Bone marrow (tissue), 2 donors: ENCODE results near the gene GRB10.

Experiments used
- DNase-seq, 2 donors: peaks; one replicate each; lab custom pipeline; 2025; lab: John Stamatoyannopoulos, UW

GRB10 gene

GRCh38 chr7:50690541-50691011, 92.1 kb downstream of the GRB10 start:
- no peak for DNase-seq

- DNase-seq = peak in 1 of 2 donors; percentile 57
These were observed 94.5 kb downstream of the GRB10 start for GRCh38 chr7:50688226-50688590.

DNA sequence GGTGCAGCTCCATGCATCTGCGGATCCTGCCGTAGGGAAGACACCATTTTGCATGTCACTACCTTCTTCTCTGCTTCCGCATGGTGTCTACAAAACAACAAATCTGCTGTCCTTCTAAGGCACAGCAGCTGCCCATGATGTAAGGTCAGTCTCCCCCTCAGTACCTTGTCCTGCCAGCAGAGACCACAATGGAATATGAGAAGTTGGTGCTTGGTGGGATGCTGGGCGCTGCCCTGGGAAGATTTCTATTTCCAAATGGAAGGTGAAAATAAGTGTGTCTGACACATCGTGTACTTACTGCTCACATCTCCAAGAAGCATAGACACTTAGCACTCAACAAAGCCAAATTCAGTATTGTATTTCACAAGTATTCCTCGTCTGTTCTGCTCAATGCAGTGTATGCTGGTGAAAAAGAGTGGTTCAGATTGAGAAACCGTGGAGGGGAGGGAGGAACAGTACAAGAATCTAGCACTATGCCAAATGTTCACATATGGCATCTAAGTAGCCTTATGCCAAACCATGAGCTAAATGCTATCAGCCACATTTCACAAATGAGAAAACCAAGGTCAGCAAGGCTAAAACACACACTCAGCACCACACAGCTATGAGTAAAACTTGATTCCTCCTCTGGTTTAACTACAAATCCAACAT, 95.0 kb downstream of the GRB10 start:
- DNase-seq = no peak

- no peak for DNase-seq
These were observed 95.6 kb downstream of the GRB10 start for GRCh38 chr7:50687096-50687495.

GRCh38 chr7:50685135-50686065, 97.3 kb downstream of the GRB10 start:
- DNase-seq = no peak

- no peak for DNase-seq
These were observed 98.0 kb downstream of the GRB10 start for GRCh38 chr7:50684713-50685075.

DNA sequence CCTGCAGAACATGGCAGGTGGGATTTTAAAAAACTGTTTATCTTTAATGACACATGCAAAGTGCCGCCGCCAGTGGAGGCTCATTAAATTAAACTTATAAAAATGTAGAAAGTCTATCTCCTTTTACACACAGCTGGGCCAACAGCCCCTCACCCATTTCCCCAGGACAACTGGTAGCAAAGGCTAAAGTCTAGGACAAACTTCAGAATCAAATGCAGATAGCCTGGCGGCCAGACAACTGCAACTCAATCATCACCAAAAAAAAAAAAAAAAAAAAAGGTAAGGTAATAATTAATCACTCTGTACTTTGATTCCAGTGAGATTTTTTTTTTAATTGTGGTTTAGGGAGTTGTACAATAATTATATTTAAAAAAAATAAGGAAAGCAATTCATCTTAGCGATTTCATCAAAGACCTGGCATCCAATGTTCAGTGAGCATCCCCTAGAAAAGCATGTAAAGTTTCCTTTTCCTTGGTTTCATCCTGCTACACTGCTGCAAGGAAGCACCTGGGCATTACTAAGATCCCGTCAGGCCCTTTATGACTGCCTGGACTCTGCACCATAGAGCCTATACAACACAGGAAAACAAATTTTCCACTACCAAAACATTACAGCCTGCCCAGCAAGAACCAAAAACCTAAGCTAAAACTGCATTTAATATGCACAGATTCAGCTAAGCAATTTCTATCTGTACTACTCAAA, 98.5 kb downstream of the GRB10 start:
- DNase-seq = no peak

DNA sequence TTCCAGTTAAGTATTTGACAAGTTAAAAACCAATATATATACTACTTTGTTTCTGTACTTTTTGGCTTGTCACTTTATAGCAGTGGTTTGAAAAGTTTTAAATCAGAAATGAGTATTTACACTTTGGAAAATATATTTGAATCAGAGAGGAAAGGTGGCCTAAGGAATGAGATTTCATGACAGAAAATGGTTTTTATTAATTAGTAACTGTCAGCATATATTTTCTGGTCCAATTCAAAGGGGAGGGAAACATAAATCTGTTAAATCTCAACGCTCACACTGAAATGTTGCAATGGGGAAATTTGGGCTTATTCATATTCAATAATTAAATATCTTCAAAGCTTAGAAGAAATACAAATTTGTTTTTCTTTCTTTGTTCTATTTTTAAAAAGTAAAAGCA, 100.1 kb downstream of the GRB10 start:
- no peak for DNase-seq

GRCh38 chr7:50682079-50682478, 100.6 kb downstream of the GRB10 start:
- no peak for DNase-seq

DNA sequence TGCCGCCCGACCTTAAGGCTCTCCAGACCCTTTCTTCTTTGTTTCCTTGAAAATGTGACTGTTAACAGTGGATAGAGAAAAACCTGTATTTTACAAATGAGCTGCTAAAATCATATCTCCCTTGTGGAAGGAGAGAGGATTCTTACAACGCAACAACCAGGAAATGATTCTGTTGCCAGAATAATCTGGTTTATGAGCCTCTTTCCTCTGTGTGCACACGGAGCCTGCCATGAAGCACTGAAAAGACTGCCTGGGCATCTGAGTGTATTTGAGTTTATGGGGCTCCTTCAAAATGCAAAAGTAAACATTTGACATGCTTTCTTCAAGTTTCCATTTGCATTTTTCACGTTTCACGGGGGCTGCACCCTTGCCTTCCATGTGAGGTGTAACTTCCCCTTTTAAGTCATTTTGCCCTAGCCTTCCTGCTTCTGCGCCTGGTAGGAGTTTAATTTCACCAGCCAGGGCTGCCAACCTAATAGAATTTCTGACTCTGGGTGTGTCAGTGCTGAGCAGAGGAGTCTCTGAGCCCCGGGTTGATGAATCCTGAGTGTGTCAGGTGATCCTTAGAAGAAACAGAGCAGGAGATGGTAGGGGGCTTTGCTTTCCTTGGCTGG, 101.2 kb downstream of the GRB10 start:
- peak in 1 of 2 donors; percentile 74 for DNase-seq

DNA sequence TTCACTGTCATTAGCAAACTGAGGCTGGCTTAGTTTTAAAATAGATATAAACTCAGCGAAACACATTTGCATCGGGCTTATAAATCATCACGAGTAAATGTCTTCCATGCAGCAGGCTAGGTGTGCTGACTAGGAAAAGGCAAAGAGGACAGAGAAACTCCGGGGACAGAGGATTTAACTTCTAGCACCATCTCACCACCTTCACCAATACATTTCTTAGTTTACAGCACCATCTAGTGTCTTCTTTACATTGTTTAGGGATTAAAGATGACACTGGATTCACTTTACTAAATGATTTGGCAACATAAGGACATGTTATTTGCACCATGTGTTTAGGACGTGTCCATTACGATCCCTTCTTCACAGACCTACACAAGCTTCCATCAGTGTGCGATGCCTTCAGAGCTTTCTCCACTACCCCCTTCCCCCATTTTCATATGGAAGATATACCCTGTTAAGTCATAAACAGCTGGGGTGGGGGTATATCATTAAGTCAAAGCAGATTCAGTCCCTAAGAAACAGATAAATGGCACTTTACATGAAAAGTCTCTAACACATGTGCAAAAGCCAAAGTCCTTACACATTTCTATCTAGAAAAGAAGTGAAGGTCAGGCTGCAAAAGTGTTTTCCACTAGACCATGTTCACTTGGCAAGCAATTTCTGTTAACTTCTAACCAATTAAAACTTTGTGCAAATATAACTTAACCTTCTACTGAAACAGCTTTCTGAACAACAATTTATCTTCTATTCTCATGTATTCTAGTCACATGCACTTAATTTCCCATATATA, 103.3 kb downstream of the GRB10 start:
- peak in 1 of 2 donors; percentile 56 for DNase-seq

DNA sequence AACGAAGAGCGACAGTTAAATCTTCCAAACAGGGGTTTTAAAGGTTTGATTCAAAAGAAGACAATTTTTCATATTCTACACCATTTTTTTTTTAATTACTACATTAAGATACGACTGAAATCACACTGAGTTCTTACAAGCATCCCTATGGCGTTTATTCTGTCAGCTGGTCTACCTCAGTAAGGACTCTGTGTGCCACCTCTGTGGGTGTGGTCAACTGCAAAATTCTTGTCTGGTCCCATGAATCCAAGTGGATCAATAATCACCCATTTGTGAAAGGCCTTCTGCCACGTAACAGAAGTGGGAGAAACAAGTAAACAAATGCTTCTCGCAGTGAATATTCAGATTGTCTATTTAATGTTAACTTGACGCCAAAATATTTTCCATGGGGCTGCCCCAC, 104.1 kb downstream of the GRB10 start:
- no peak for DNase-seq

DNA sequence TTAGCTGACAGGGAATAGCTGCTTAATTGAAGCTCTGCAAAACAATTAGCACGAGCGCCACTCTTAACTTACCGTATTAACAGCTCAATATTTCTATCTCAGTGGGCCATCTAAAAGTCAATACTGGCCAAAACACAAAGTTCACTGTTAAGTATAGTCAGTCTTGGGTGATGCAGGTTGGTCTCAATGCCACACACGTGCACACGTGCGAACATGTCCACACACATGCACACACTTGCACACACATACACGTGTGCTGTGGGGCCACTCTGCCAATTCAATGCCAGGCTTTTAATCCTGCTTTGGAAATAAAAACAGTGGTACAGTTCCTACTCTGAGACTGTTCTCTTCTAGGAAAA, 105.1 kb downstream of the GRB10 start:
- no peak for DNase-seq

GRCh38 chr7:50676740-50677637, 105.7 kb downstream of the GRB10 start:
- DNase-seq = no peak

- no peak for DNase-seq
These were observed 106.6 kb downstream of the GRB10 start for GRCh38 chr7:50676079-50676478.

- no peak for DNase-seq
These were observed 107.5 kb downstream of the GRB10 start for GRCh38 chr7:50674896-50675835.

DNA sequence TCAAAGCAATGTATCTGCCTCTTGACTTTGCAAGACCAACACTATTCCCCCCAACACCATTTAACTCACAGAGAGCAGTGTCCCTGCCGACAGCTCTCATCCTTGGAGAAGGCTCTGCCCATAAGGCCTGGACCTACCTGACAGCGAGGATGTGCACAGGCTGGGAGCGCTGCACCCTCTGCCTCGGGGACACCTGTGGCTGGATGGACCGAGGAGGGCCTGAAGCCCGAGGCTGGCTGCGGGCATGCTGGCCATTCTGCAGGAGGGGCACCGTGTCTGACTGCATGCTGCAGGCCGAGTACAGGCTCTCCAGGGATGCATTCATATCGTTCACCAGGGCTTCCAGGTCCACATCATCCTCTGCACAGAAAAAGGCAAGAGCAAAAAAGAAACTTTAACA, 108.4 kb downstream of the GRB10 start:
- no peak for DNase-seq

DNA sequence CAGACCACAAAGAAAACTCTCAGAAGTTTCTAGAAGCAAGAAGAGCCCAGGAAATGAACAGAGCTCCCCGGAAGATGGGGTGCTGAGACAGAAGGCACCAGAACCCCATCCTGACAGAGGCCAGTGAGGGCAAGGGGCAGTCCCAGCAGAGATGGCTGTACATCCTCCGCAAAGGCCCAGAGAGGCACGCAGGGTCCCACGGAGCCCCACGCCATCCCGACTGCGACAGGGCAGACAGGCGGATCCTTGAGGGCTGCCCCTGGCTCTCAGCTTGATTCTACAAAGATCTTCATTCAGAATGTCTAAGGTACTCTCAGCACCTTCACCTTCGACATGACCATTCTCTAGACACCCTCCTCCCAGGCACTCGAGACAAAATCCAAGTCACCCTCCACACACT, 109.6 kb downstream of the GRB10 start:
- DNase-seq = no peak

DNA sequence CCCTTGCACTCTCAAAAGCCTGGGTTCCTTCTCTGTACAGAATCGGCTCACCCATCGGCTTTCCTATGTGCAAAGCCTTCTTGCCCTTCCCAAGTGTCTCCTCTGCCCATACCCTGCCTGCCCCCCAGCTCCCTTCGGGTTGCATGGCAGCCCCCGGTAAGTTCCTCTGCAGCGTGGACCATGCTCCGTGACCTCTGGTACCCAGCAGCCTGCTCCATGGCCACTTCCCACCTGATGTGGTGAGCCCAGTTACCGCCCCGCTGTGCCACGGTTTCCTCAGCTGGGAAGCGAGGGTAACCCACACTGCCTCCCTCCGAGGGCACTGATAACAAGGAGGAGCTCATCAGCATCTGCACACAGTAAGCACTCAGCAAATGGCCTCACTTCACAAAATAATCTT, 110.7 kb downstream of the GRB10 start:
- DNase-seq = no peak
